Stimulated activated naive CD8-positive, alpha-beta T cell treated with anti-CD3 and anti-CD28 coated beads, Interleukin-15, Interleukin-2, amounts not matched to agents 100 ng/mL and 50 ng/mL, for 24 hours (primary cell): Measurements from ENCODE around the gene MSI2.
"Not testable (repeated sequence)": the region's sequence is repeated elsewhere in the genome, so short reads cannot be mapped to it uniquely, and the experiment has no call there.

ENCODE experiments used
- H3K27ac Mint-ChIP-seq: one replicate; pipeline ENCODE4 v1.8.0; 2021; ENCODE audit warnings: mild to moderate bottlenecking, mixed read lengths
- H3K27me3 Mint-ChIP-seq: one replicate; pipeline ENCODE4 v1.8.0; 2021; ENCODE audit warnings: mixed read lengths
- H3K36me3 Mint-ChIP-seq: one replicate; pipeline ENCODE4 v1.8.0; 2021; ENCODE audit warnings: low read depth, mixed read lengths
- H3K4me1 Mint-ChIP-seq: one replicate; pipeline ENCODE4 v1.8.0; 2021; ENCODE audit warnings: low read depth, mixed read lengths
- H3K4me3 Mint-ChIP-seq: one replicate; pipeline ENCODE4 v1.8.0; 2021; ENCODE audit warnings: mild to moderate bottlenecking, mixed read lengths
- H3K9me3 Mint-ChIP-seq: one replicate; pipeline ENCODE4 v1.8.0; 2021; ENCODE audit warnings: mixed read lengths

MSI2 gene

GRCh38 chr17:57255776-57256681 lies at the start of gene MSI2:
TSS of gene MSI2 (plus strand) at chr17:57256523. CDS start at chr17:57256743, 220 bp downstream.
- H3K4me1 Mint-ChIP-seq: peaks cover 45% of the 10 kb centered on the region

GRCh38 chr17:57206928-57207327 lies 49.4 kb upstream of the MSI2 start:
- Mint-ChIP-seq H3K27ac (no peak overlapping the region), H3K4me3 (no peak overlapping the region), H3K4me1 (no peaks in the 10 kb centered on the region), H3K27me3 (peaks cover 13% of the 10 kb centered on the region), H3K9me3 (peaks cover 6% of the 10 kb centered on the region), H3K36me3 (no peaks in the 10 kb centered on the region)

More at GRCh38 chr17:57255776-57256681, at the start of gene MSI2:
- Mint-ChIP-seq H3K36me3 (peaks cover 27% of the 10 kb centered on the region), H3K4me3 (peak within 1 kb of the TSS; percentile 96), H3K27me3 (peaks cover 7% of the 10 kb centered on the region), H3K27ac (peak within 1 kb of the TSS; percentile 92), H3K9me3 (no peaks in the 10 kb centered on the region)

- Mint-ChIP-seq H3K4me1 (no peaks in the 10 kb centered on the region), H3K27ac (no peak overlapping the region), H3K9me3 (peaks cover 6% of the 10 kb centered on the region), H3K36me3 (no peaks in the 10 kb centered on the region), H3K4me3 (no peak overlapping the region), H3K27me3 (peaks cover 16% of the 10 kb centered on the region)
Measured at GRCh38 chr17:57207396-57207795, 48.9 kb upstream of the MSI2 start.

GRCh38 chr17:57210224-57210553 lies 46.1 kb upstream of the MSI2 start:
- Mint-ChIP-seq H3K27me3 (peaks cover 27% of the 10 kb centered on the region), H3K4me3 (no peak overlapping the region), H3K36me3 (no peaks in the 10 kb centered on the region), H3K27ac (no peak overlapping the region), H3K4me1 (no peaks in the 10 kb centered on the region), H3K9me3 (peaks cover 6% of the 10 kb centered on the region)

- Mint-ChIP-seq H3K4me1 (no peaks in the 10 kb centered on the region), H3K4me3 (no peak overlapping the region), H3K36me3 (no peaks in the 10 kb centered on the region), H3K9me3 (peaks cover 6% of the 10 kb centered on the region), H3K27ac (no peak overlapping the region), H3K27me3 (peaks cover 31% of the 10 kb centered on the region)
Measured at GRCh38 chr17:57210972-57211411, 45.3 kb upstream of the MSI2 start.

- peaks cover 6% of the 10 kb centered on the region for H3K9me3 Mint-ChIP-seq
- no peaks in the 10 kb centered on the region for H3K4me1 Mint-ChIP-seq
- no peak overlapping the region for H3K4me3 Mint-ChIP-seq
- no peaks in the 10 kb centered on the region for H3K36me3 Mint-ChIP-seq
- H3K27ac Mint-ChIP-seq: no peak overlapping the region
- peaks cover 35% of the 10 kb centered on the region for H3K27me3 Mint-ChIP-seq
Measured at GRCh38 chr17:57211543-57211942, 44.8 kb upstream of the MSI2 start.

GRCh38 chr17:57213180-57213825 lies 43.0 kb upstream of the MSI2 start:
- no peaks in the 10 kb centered on the region for H3K4me1 Mint-ChIP-seq
- H3K4me3 Mint-ChIP-seq: no peak overlapping the region

GRCh38 chr17:57215317-57215716 lies 41.0 kb upstream of the MSI2 start:
- H3K4me3 Mint-ChIP-seq: no peak overlapping the region
- H3K9me3 Mint-ChIP-seq: no peaks in the 10 kb centered on the region
- no peaks in the 10 kb centered on the region for H3K4me1 Mint-ChIP-seq
- peaks cover 40% of the 10 kb centered on the region for H3K27me3 Mint-ChIP-seq
- H3K27ac Mint-ChIP-seq: no peak overlapping the region
- no peaks in the 10 kb centered on the region for H3K36me3 Mint-ChIP-seq

More at GRCh38 chr17:57213180-57213825, 43.0 kb upstream of the MSI2 start:
- H3K27me3 Mint-ChIP-seq: peaks cover 44% of the 10 kb centered on the region
- H3K9me3 Mint-ChIP-seq: peaks cover 1% of the 10 kb centered on the region
- no peak overlapping the region for H3K27ac Mint-ChIP-seq
- H3K36me3 Mint-ChIP-seq: no peaks in the 10 kb centered on the region

- no peak overlapping the region for H3K4me3 Mint-ChIP-seq
- H3K4me1 Mint-ChIP-seq: no peaks in the 10 kb centered on the region
- peaks cover 13% of the 10 kb centered on the region for H3K27me3 Mint-ChIP-seq
- H3K9me3 Mint-ChIP-seq: peaks cover 11% of the 10 kb centered on the region
- H3K36me3 Mint-ChIP-seq: peaks cover 8% of the 10 kb centered on the region
- no peak overlapping the region for H3K27ac Mint-ChIP-seq
Measured at GRCh38 chr17:57221366-57222350, 34.7 kb upstream of the MSI2 start.

- peaks cover 11% of the 10 kb centered on the region for H3K9me3 Mint-ChIP-seq
- peaks cover 14% of the 10 kb centered on the region for H3K27me3 Mint-ChIP-seq
- not testable (repeated sequence) for H3K4me1 Mint-ChIP-seq, H3K36me3 Mint-ChIP-seq, H3K27ac Mint-ChIP-seq, H3K4me3 Mint-ChIP-seq
Measured at GRCh38 chr17:57222422-57222821, 33.9 kb upstream of the MSI2 start.

- Mint-ChIP-seq H3K9me3 (peaks cover 11% of the 10 kb centered on the region), H3K4me1 (no peaks in the 10 kb centered on the region), H3K27me3 (peaks cover 12% of the 10 kb centered on the region), H3K27ac (no peak overlapping the region), H3K36me3 (peaks cover 8% of the 10 kb centered on the region), H3K4me3 (no peak overlapping the region)
Measured at GRCh38 chr17:57225127-57225526, 31.2 kb upstream of the MSI2 start.

GRCh38 chr17:57226793-57227192 lies 29.5 kb upstream of the MSI2 start:
- Mint-ChIP-seq H3K4me1 (no peaks in the 10 kb centered on the region), H3K27me3 (peaks cover 12% of the 10 kb centered on the region), H3K4me3 (no peak overlapping the region), H3K36me3 (peaks cover 5% of the 10 kb centered on the region), H3K27ac (no peak overlapping the region), H3K9me3 (peaks cover 6% of the 10 kb centered on the region)

GRCh38 chr17:57228911-57229310 lies 27.4 kb upstream of the MSI2 start:
- Mint-ChIP-seq H3K27me3 (peaks cover 24% of the 10 kb centered on the region), H3K27ac (no peak overlapping the region), H3K4me1 (no peaks in the 10 kb centered on the region), H3K36me3 (no peaks in the 10 kb centered on the region), H3K9me3 (peaks cover 3% of the 10 kb centered on the region), H3K4me3 (no peak overlapping the region)

- H3K4me3 Mint-ChIP-seq: no peak overlapping the region
- H3K27me3 Mint-ChIP-seq: peaks cover 15% of the 10 kb centered on the region
- no peaks in the 10 kb centered on the region for H3K4me1 Mint-ChIP-seq
Measured at GRCh38 chr17:57234061-57234738, 22.1 kb upstream of the MSI2 start.

More at GRCh38 chr17:57234061-57234738, 22.1 kb upstream of the MSI2 start:
- no peak overlapping the region for H3K27ac Mint-ChIP-seq
- H3K36me3 Mint-ChIP-seq: no peaks in the 10 kb centered on the region
- H3K9me3 Mint-ChIP-seq: peaks cover 3% of the 10 kb centered on the region
